ENCODE results near the gene RFX2. TPM values are rescaled to one million over a fixed set of nuclear protein-coding genes. Genes with fewer than 3 reads are reported as not detected.

Gene RFX2
- total and polyA plus RNA-seq, 10 of the 15 experiments (the other 5 are each of a cell fraction or from before 2014, with no cell fraction given) = 3.2 to 9.8 (median 4.7) TPM

- TF ChIP-seq HSF1 (IDR thresholded peaks at IDR 0.05; ENCODE audit: low read depth, low read length) = no peak
- no peak for TF ChIP-seq TCF7 (IDR thresholded peaks at IDR 0.05; ENCODE audit: borderline replicate concordance)
- no peak for TF ChIP-seq JUNB (IDR thresholded peaks at IDR 0.05)
Measured at GRCh38 chr19:5990289-5990797, 120.0 kb downstream of the RFX2 start (continued).

- RAD21 ChIA-PET (ENCODE audit: unreplicated experiment) = interaction anchor here (0.6 to 4.7 kb wide), 6 partner anchors 9 to 136 kb away, joined by 3 to 17 read pairs (median 12); no protein-coding TSS in a partner anchor
- ATAC-seq (no peak), DNase-seq (ENCODE audit: low read depth, low spot score) (no peak), FAIRE-seq (no peak)
- CTCF ChIA-PET = interaction anchor here (0.6 to 7.8 kb wide), 15 partner anchors 10 to 505 kb away, joined by 3 to 76 read pairs (median 5); partner anchors contain the start of gene RANBP3
- Histone ChIP-seq H3K27ac (ENCODE audit: control insufficient read depth, insufficient read depth) (no peak overlapping the region), H3K27me3 (replicated peaks in 1 of 2; ENCODE audit: control insufficient read depth in 2 of 2, insufficient read depth in 2 of 2, low read length in 1 of 2) (no peaks in the 10 kb centered on the region), H4K20me1 (ENCODE audit: control insufficient read depth, insufficient read depth) (no peaks in the 10 kb centered on the region), H3K36me3 (ENCODE audit: control insufficient read depth in 2 of 2, insufficient read depth in 2 of 2, low read length in 1 of 2) (no peaks in the 10 kb centered on the region), H3K4me3 (no peak overlapping the region), H3K9ac (ENCODE audit: control insufficient read depth, insufficient read depth, low read length) (no peak overlapping the region), H3K9me3 (replicated peaks; ENCODE audit: control insufficient read depth, insufficient read depth, low read length) (no peaks in the 10 kb centered on the region), H3K4me1 (ENCODE audit: control insufficient read depth, insufficient read depth, low read length) (peaks cover 8% of the 10 kb centered on the region), H3K4me2 (ENCODE audit: control insufficient read depth, insufficient read depth) (no peak overlapping the region), H2AFZ (ENCODE audit: control insufficient read depth, low read depth, low read length) (no peak overlapping the region), H3K79me2 (ENCODE audit: control insufficient read depth, insufficient read depth, low read length) (no peaks in the 10 kb centered on the region)
- in situ Hi-C loops (cut with MboI) = no loop called here
- WGBS (ENCODE audit: insufficient coverage, insufficient replicate concordance, low lambda C conversion rate, missing lambda C conversion rate) = 51% methylated on average over 8 of the region's 8 CpGs
- BruUV-seq (replicated peaks) = no TSS peak
- POLR2A ChIA-PET = interaction anchor here (1.2 kb wide), 1 partner anchor 9 kb away, joined by 3 read pairs; no protein-coding TSS in a partner anchor
- SMC1A ChIA-PET (ENCODE audit: uncharacterized antibody, unreplicated experiment) = interaction anchor here (1.0 to 4.2 kb wide), 11 partner anchors 11 to 137 kb away, joined by 3 to 28 read pairs (median 4); partner anchors contain the start of gene RANBP3
- intact Hi-C loops (cut with micrococcal nuclease; ENCODE audit: unreplicated experiment) = no loop called here
- TF ChIP-seq SREBF2 (IDR thresholded peaks at IDR 0.05; ENCODE audit: low read length) = no peak
- no peak for TF ChIP-seq CUX1 (IDR thresholded peaks at IDR 0.05; ENCODE audit: insufficient replicate concordance, low read depth, low read length)
- TF ChIP-seq IKZF2 (IDR thresholded peaks at IDR 0.05) = no peak
- TF ChIP-seq HDAC6 (IDR thresholded peaks at IDR 0.05; ENCODE audit: unreplicated experiment) = no peak
- TF ChIP-seq NFYB (IDR thresholded peaks at IDR 0.05; ENCODE audit: insufficient read depth, low read depth, low read length) = no peak
- TF ChIP-seq TBL1XR1 (IDR thresholded peaks at IDR 0.05; ENCODE audit: low read depth, low read length) = no peak
- no peak for TF ChIP-seq CBFB (IDR thresholded peaks at IDR 0.05; ENCODE audit: low read depth)
- no peak for TF ChIP-seq BACH1 (IDR thresholded peaks at IDR 0.05; ENCODE audit: borderline replicate concordance)
Measured at GRCh38 chr19:5989388-5990074, 120.8 kb downstream of the RFX2 start.
